OCI-LY7 (cell line): Measurements from ENCODE around the gene ZBTB8OS.

Source experiments
- CTCF ChIP-seq: fragments of 200-600 bp; sonication (generic); conservative IDR thresholded peaks from 2 replicates; pipeline ENCODE4 v1.5.1; 2014; ENCODE audit warnings: mild to moderate bottlenecking, antibody characterized with exemption, low read length, moderate library complexity, mixed read lengths
- EZH2phosphoT487 ChIP-seq: fragments of 200-600 bp; sonication (generic); IDR thresholded peaks from 2 replicates; pipeline ENCODE4 v1.6.1; 2018; ENCODE audit warnings: low read depth, borderline replicate concordance, mild to moderate bottlenecking, mixed run types, antibody characterized with exemption, low read length, moderate library complexity, mixed read lengths

GRCh38 chr1:32635508-32636277 lies 14.7 kb downstream of the ZBTB8OS start:
- TF ChIP-seq EZH2phosphoT487 (no peak), CTCF (no peak)
